GM21390 (cell line): Measurements from ENCODE around the gene RCCD1.

Source experiments
- ATAC-seq: cut with Tn5 transposase; IDR thresholded peaks from one replicate; pipeline ENCODE4 v1.9.1; 2021; ENCODE audit not compliant: unreplicated experiment

Gene RCCD1

DNA sequence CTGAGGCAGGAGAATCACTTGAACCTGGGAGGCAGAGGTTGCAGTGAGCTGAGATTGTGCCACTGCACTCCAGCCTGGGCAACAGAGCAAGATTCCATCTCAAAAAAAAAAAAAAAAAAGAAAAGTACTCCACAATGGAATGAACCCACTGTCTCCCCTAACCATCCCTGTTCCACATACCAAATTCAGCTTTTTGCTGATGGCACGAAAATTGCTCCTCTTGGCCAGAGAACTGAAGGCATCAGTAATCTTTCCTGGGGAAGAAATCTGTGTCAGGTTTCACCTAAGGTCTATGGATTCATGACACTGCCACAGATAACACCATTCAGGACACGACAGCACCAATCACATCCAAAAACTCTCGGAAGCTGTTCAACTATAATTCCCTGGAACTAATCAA is 46.5 kb downstream of the RCCD1 start:
- ATAC-seq = no peak

DNA sequence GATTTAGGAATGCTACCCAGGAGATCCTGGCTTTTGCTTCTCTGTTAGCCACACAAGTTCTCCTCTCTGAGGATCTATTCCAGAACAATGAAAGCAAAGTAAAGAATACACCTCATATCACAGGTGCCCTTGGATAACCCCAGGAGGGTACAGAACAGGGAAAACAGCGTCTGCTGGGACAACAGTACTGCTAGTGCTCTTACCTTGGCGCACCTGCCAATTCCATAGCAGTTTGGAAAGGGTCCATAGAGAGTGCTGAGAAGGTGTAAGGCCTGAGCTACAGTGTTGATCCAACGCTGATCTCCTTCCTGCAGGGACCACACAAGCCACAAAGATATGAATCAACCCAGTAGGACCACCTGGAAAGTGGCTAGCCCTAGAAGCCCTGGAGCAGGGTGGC is 52.6 kb downstream of the RCCD1 start:
- no peak for ATAC-seq
